Loucy (cell line): ENCODE measurements around the gene IDUA.
A peak's percentile ranks its signal among the peaks of the same experiment; 100 is the strongest.

Source experiments
- H2AFZ ChIP-seq: fragments of 200-600 bp; sonication (generic); 2 replicates; pipeline ENCODE4 v1.6.0; 2016; ENCODE audit warnings: antibody characterized with exemption, mild to moderate bottlenecking, low read length, moderate library complexity
- H3F3A ChIP-seq: fragments of 200-600 bp; 2 replicates; pipeline ENCODE4 v1.6.0; 2016; ENCODE audit warnings: antibody characterized with exemption, low read depth, mild to moderate bottlenecking
- H3K27me3 ChIP-seq: fragments of 200-600 bp; sonication (generic); 2 replicates; pipeline ENCODE4 v1.6.1; 2014; ENCODE audit warnings: low read length, mild to moderate bottlenecking; ENCODE audit not compliant: insufficient read depth, poor library complexity, severe bottlenecking
- H3K36me3 ChIP-seq: fragments of 200-600 bp; sonication (generic); 2 replicates; pipeline ENCODE4 v1.6.1; 2016; ENCODE audit warnings: low read length; ENCODE audit not compliant: insufficient read depth
- H3K4me1 ChIP-seq: fragments of 200-600 bp; sonication (generic); 2 replicates; pipeline ENCODE4 v1.5.1; 2014; ENCODE audit warnings: low read length, mild to moderate bottlenecking; ENCODE audit not compliant: insufficient read depth, poor library complexity, severe bottlenecking
- H3K4me2 ChIP-seq: fragments of 200-600 bp; sonication (generic); 2 replicates; pipeline ENCODE4 v1.6.0; 2014; ENCODE audit warnings: antibody characterized with exemption, low read length, low read depth, mild to moderate bottlenecking; ENCODE audit not compliant: poor library complexity, severe bottlenecking
- H3K4me3 ChIP-seq: fragments of 200-600 bp; sonication (generic); 2 replicates; pipeline ENCODE4 v1.5.1; 2014; ENCODE audit warnings: low read length, mild to moderate bottlenecking, mixed read lengths; ENCODE audit not compliant: poor library complexity, severe bottlenecking
- H3K79me2 ChIP-seq: fragments of 200-600 bp; sonication (generic); 2 replicates; pipeline ENCODE4 v1.6.1; 2014; ENCODE audit warnings: low read length; ENCODE audit not compliant: insufficient read depth
- H3K9ac ChIP-seq: fragments of 200-600 bp; sonication (generic); 2 replicates; pipeline ENCODE4 v1.6.0; 2014; ENCODE audit warnings: mild to moderate bottlenecking, low read depth, low read length, moderate library complexity; ENCODE audit not compliant: poor library complexity, severe bottlenecking
- H3K9me2 ChIP-seq: fragments of 200-600 bp; sonication (generic); replicated peaks from 2 replicates; pipeline ENCODE4 v1.6.1; 2016; ENCODE audit warnings: low read depth, low read length, mixed read lengths
- H3K9me3 ChIP-seq: fragments of 200-600 bp; sonication (generic); 2 replicates; pipeline ENCODE4 v1.6.1; 2014; ENCODE audit warnings: mild to moderate bottlenecking, antibody characterized with exemption, low read length, low read depth; ENCODE audit not compliant: insufficient read depth
- H4K20me1 ChIP-seq: fragments of 200-600 bp; sonication (generic); 2 replicates; pipeline ENCODE4 v1.6.0; 2014; ENCODE audit warnings: antibody characterized with exemption, low read length, mild to moderate bottlenecking; ENCODE audit not compliant: insufficient read depth, poor library complexity, severe bottlenecking
- EZH2phosphoT487 ChIP-seq: fragments of 200-600 bp; IDR thresholded peaks from 2 replicates; pipeline ENCODE4 v1.6.1; 2018; ENCODE audit warnings: antibody characterized with exemption, mild to moderate bottlenecking, moderate library complexity, borderline replicate concordance
- TF ChIP-seq, protein P1 (sequence below): fragments of 200-600 bp; sonication (generic); conservative IDR thresholded peaks from 2 replicates; pipeline ENCODE4 v1.5.1; 2014; ENCODE audit warnings: mild to moderate bottlenecking, antibody characterized with exemption, low read length

The IDUA gene

DNA sequence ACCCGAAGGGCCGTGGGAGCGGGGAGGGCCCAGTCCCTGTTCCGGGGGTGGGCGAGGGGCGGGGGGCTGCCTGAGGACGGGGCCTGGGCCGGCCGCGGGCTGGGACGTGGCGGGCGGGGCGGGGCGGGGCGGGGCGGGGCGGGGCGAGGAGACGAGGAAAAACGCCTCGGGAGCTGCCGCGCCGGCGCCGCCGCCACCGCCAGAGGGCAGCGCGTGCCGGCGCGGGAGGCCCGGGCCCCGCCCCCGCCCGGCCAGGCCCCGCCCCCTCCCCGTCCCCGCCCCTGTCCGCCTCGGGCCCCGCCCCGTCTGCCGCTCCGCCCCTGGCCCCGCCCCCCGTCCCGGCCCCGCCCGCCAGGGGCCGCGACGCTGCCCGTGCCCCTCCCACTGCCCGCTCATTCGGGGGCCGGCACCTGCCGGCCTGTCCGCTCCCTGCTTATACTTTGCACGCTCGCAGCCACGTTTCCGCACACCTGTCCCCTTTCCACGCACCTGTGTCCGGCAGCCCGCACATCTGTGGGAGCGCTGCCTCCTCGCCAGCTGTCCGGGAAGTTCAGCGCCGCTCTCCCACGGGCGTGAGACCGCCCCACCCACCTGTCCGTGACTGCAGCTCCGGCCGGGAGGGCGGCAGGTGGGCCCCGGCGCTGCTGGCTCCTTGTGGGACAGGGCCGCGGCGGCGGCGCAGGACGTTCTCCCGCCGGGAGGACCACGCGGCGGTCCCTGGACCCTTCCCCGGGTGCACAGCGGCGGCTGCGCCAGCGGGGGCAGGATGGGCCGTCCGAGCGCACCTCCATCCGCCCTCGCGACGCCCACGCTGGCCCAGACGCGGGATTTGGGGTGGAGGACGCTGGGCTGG is 22.9 kb downstream of the IDUA start:
- Histone ChIP-seq H2AFZ (peak overlapping the region; percentile 93), H3K79me2 (peaks cover 17% of the 10 kb centered on the region; the same call in 1 of the 2 replicates), H3F3A (no peaks in the 10 kb centered on the region), H3K4me3 (peak overlapping the region; percentile 79), H3K4me2 (peak overlapping the region; percentile 99), H3K4me1 (peaks cover 27% of the 10 kb centered on the region), H3K9me2 (no peaks in the 10 kb centered on the region), H3K9ac (peak overlapping the region; percentile 76), H3K27me3 (peaks cover 11% of the 10 kb centered on the region), H3K36me3 (no peaks in the 10 kb centered on the region), H3K9me3 (no peaks in the 10 kb centered on the region), H4K20me1 (peaks cover 12% of the 10 kb centered on the region)
- TF ChIP-seq EZH2phosphoT487 = no peak
- TF ChIP-seq, protein P1, sequence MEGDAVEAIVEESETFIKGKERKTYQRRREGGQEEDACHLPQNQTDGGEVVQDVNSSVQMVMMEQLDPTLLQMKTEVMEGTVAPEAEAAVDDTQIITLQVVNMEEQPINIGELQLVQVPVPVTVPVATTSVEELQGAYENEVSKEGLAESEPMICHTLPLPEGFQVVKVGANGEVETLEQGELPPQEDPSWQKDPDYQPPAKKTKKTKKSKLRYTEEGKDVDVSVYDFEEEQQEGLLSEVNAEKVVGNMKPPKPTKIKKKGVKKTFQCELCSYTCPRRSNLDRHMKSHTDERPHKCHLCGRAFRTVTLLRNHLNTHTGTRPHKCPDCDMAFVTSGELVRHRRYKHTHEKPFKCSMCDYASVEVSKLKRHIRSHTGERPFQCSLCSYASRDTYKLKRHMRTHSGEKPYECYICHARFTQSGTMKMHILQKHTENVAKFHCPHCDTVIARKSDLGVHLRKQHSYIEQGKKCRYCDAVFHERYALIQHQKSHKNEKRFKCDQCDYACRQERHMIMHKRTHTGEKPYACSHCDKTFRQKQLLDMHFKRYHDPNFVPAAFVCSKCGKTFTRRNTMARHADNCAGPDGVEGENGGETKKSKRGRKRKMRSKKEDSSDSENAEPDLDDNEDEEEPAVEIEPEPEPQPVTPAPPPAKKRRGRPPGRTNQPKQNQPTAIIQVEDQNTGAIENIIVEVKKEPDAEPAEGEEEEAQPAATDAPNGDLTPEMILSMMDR = no peak

DNA sequence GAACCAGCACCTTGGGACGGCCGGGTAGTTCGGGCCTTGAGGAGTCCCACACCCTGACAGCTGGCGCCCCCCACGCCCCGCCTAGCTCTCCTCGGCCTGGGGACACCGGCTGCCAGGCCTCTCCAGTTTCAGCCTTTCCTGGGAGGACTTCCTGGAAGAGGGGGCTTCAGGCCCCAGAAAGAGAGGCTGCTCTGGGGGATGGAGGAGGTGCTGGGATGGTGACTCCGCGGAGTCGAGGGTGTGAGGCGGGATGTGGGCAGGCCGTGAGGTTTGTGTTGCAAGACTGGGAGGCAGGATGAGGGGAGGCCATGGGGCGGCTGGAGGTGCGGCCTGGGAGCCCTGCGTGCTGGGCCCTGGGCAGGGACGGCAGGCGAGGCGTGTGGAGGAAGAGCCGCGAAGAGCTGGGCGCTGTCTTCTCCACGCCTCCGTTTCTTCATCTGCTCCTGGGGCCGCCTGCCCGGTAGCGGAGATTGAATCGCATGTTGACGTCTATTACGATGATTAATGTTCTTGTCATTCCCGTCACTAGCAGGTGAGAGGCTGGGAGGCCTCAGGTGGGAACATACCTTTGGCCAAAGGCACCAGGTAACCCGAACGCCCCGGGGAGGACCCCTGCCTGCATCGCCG is 23.7 kb downstream of the IDUA start:
- no peak overlapping the region for H3K9ac ChIP-seq
- H3K9me3 ChIP-seq = no peaks in the 10 kb centered on the region
- no peaks in the 10 kb centered on the region for H3K36me3 ChIP-seq
- peak overlapping the region; percentile 69 for H3K4me2 ChIP-seq
- TF ChIP-seq, protein P1 = no peak
- TF ChIP-seq EZH2phosphoT487 = no peak
- H4K20me1 ChIP-seq = peaks cover 18% of the 10 kb centered on the region
- H3K9me2 ChIP-seq = no peaks in the 10 kb centered on the region
- H3K4me1 ChIP-seq = peaks cover 27% of the 10 kb centered on the region
- H3K4me3 ChIP-seq = peak overlapping the region; percentile 56
- peak overlapping the region; percentile 54 for H2AFZ ChIP-seq
- H3K27me3 ChIP-seq = peaks cover 11% of the 10 kb centered on the region
- peaks cover 17% of the 10 kb centered on the region; the same call in 1 of the 2 replicates for H3K79me2 ChIP-seq
- no peaks in the 10 kb centered on the region for H3F3A ChIP-seq

DNA sequence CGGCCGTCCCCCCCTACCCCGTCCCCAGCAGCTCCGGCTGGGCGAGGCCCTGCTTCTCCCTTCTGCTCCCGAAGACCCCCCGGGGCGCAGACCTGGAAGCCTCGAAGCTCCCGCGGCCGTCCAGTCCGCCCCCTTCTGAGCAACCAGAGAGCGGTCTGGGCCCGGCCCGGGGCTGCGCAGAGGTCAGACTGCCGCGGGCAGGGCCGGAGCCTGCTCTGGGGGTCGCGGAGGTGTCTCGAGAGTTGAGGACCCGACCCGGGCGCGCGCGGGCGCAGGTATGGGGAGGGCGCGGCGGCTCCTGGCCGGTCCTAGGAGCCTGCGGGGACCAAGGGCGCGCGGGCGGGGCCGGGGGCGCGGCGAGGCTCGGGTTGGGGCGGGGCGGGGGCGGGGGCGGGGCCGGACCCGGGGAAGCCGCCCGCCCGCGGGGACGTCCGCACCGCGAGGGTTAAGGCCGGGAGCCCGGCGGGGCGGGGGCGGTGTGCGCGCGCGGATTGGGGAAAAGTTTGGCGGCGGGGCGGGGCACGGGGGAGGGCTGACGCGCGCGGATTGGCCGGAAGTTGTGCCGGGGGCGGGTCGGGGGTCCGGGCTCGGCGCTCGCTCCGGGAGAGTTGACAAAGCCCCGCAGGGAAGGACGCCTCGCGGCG is 24.3 kb downstream of the IDUA start, which contains the start of gene FGFRL1:
FGFRL1 (plus strand) TSS at position 605 of the 644 bp plus-strand sequence. CDS start 860 bp downstream, outside the sequence.
- H3K9ac ChIP-seq = peak within 1 kb of the TSS; percentile 67
- H3F3A ChIP-seq = no peaks in the 10 kb centered on the region
- peaks cover 17% of the 10 kb centered on the region; the same call in 1 of the 2 replicates for H3K79me2 ChIP-seq
- no peaks in the 10 kb centered on the region for H3K9me3 ChIP-seq
- no peaks in the 10 kb centered on the region for H3K9me2 ChIP-seq
- H3K4me2 ChIP-seq = peak within 1 kb of the TSS; percentile 74
- peak within 1 kb of the TSS; percentile 77 for H3K4me3 ChIP-seq
- peaks cover 18% of the 10 kb centered on the region for H4K20me1 ChIP-seq
- peaks cover 27% of the 10 kb centered on the region for H3K4me1 ChIP-seq
- TF ChIP-seq, protein P1 = no peak
- no peak for TF ChIP-seq EZH2phosphoT487
- no peaks in the 10 kb centered on the region for H3K36me3 ChIP-seq
- H2AFZ ChIP-seq = peak within 1 kb of the TSS; percentile 60
- H3K27me3 ChIP-seq = peaks cover 11% of the 10 kb centered on the region
